ENCODE measurements around the gene CPZ. TPM values are rescaled to one million over a fixed set of nuclear protein-coding genes. Genes with fewer than 3 reads are reported as not detected.

The CPZ gene
- total RNA-seq, 1 donor from 2014 or later, result 6.0 TPM

DNA sequence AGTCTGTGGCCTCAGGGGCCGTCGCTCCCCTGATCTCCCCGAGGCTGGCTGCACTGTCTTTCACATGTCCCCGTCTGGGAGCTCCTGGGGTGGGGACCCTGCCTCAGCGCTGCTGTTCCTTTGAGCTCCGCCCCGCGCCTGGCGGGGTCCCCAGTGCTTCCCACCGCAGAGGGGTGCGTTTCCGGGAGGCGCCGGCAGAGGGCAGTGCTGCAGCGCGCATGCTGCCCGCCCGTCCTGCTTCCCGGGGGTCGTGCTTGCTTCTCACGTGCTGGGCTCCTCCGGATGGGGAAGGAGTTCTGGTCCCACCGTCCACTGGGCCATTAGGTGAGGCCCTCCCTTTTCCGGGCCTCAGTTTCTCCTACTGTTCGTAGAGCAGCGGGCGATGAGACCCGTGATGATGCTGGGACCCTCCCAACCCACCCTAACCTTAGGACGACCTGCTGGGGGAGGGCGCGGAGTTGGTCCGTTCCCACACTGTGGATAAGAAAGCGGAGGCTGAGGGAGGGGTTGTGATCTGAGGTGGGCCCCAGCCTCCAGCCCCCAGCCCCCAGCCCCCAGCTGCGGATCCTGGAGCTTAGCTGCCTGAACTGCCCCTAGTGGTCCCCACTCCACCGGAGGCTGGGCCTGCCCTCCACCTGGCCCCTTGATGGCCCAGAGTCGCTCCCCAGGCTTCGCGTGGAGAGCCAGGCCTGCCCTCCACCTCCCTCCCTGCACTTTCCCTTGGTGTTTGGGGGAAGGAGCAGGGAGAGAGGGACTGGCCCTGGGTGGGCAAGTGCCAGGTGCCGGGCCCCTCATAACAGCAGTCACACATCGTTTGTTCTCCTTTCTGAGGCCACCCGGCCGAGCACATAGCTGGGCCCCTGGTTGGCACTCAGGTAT is 15.3 kb downstream of the CPZ start:
- Histone ChIP-seq H3K9me3 (no peaks in the 10 kb centered on the region), H3K4me1 (peaks cover 6% of the 10 kb centered on the region), H3K27me3 (ENCODE audit: low read depth) (peaks cover 19% of the 10 kb centered on the region), H3K36me3 (no peaks in the 10 kb centered on the region), H3K4me3 (no peak overlapping the region), H3K27ac (no peak overlapping the region)
- intact Hi-C loops (cut with DNase I), result no loop called here
- ATAC-seq, result peak; percentile 24 to 55
- TF ChIP-seq, protein P1, sequence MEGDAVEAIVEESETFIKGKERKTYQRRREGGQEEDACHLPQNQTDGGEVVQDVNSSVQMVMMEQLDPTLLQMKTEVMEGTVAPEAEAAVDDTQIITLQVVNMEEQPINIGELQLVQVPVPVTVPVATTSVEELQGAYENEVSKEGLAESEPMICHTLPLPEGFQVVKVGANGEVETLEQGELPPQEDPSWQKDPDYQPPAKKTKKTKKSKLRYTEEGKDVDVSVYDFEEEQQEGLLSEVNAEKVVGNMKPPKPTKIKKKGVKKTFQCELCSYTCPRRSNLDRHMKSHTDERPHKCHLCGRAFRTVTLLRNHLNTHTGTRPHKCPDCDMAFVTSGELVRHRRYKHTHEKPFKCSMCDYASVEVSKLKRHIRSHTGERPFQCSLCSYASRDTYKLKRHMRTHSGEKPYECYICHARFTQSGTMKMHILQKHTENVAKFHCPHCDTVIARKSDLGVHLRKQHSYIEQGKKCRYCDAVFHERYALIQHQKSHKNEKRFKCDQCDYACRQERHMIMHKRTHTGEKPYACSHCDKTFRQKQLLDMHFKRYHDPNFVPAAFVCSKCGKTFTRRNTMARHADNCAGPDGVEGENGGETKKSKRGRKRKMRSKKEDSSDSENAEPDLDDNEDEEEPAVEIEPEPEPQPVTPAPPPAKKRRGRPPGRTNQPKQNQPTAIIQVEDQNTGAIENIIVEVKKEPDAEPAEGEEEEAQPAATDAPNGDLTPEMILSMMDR (IDR thresholded peaks at IDR 0.05), result peak; percentile 96
- no peak for DNase-seq

DNA sequence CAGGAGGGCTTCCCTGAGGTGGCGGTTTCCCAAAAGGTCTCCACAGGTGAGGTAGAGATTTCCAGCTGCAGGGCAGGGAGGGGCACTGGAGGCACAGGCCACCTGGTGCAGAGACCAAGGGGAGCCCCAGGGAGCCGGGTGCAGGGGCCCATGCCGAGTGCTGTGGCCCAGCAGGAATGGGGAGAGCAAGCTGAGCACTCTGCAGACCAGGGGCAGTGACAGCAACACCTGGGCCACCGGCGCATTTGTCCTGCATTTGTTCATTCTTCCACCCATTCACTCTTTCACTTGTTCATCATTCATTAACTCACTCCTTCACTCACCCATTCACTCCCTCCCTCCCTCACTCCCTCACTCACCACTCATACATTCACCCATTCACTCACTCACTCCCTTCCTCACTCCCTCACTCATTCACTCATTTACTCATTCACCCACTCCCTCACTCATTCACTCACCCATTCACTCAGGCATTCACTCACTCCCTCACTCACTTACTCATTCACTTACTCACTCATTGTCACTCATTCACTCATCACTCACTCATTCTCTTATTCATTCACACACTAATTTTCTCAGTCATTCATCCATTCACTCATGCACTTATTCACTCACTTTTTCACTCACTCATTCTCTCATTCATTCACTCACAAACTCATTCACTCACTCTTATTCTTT is 16.3 kb downstream of the CPZ start:
- H3K4me3 ChIP-seq, result no peak overlapping the region
- H3K9me3 ChIP-seq, result no peaks in the 10 kb centered on the region
- ATAC-seq, result no peak
- intact Hi-C loops (cut with DNase I), result no loop called here
- H3K27ac ChIP-seq, result no peak overlapping the region
- no peaks in the 10 kb centered on the region for H3K36me3 ChIP-seq
- DNase-seq, result no peak
- peaks cover 19% of the 10 kb centered on the region for H3K27me3 ChIP-seq (ENCODE audit: low read depth)
- H3K4me1 ChIP-seq, result peaks cover 6% of the 10 kb centered on the region
- TF ChIP-seq, protein P1 (IDR thresholded peaks at IDR 0.05), result no peak

DNA sequence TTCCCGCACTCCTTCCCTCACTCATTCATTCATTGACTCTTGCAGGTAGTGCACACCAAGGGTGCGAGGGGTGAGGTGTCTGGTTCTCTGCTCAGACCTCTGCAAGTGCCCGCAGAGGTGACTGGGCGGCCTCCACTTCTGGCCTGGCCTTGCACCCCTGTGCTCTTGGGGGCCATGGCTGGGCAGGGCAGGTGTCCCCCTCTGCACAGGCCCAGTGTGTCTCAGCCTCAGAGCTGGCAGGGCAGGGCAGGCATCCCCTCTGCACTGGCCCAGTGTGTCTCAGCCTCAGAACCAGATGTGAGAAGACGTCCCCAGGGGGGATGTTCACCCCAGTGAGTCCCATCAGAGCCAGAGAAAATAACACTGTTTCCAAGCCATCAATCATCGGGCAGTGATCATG is 16.8 kb downstream of the CPZ start:
- peaks cover 6% of the 10 kb centered on the region for H3K4me1 ChIP-seq
- TF ChIP-seq, protein P1 (IDR thresholded peaks at IDR 0.05), result no peak
- no peak overlapping the region for H3K4me3 ChIP-seq
- DNase-seq (no peak), ATAC-seq (no peak)
- no peak overlapping the region for H3K27ac ChIP-seq
- H3K9me3 ChIP-seq, result no peaks in the 10 kb centered on the region
- H3K27me3 ChIP-seq (ENCODE audit: low read depth), result peaks cover 19% of the 10 kb centered on the region
- H3K36me3 ChIP-seq, result no peaks in the 10 kb centered on the region
- intact Hi-C loops (cut with DNase I), result no loop called here

DNA sequence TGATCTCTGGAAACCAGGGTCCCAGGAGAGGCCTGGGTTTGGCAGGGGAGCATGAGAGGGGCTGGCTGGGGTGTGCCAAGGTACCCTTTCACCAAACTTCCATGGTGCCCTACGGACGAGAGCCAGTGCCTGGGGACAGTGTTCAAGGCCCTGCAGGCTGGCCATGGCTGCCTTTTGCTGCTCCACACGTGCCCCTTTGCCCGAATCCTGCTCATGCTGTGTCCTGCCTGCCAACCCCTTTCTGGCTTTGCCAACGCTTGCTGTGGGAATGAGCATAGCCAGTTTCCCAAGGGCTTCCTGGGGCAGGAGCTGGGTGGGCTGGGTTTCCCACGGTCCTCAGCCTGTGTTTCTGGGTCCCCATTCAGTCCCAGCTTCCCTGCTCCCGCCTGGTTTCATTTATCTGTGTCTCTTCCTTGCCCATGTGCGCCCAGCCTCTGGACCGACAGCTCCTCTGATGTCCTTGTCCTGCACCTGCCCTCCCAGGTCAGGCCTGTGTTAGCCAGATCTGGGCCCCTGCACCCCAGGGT is 17.3 kb downstream of the CPZ start:
- intact Hi-C loops (cut with DNase I), result no loop called here

More for the DNA sequence above, 17.3 kb downstream of the CPZ start:
- Histone ChIP-seq H3K36me3 (no peaks in the 10 kb centered on the region), H3K27ac (no peak overlapping the region), H3K4me3 (no peak overlapping the region), H3K4me1 (peaks cover 6% of the 10 kb centered on the region), H3K27me3 (ENCODE audit: low read depth) (peaks cover 19% of the 10 kb centered on the region), H3K9me3 (no peaks in the 10 kb centered on the region)
- no peak for DNase-seq
- no peak for ATAC-seq
- TF ChIP-seq, protein P1 (IDR thresholded peaks at IDR 0.05), result no peak
